Small intestine (tissue), 7 donors: ENCODE measurements around the gene TCF25. TPM values are rescaled to one million over a fixed set of nuclear protein-coding genes. Genes with fewer than 3 reads are reported as not detected.
"Not testable (repeated sequence)": the region's sequence is repeated elsewhere in the genome, so short reads cannot be mapped to it uniquely, and the experiment has no call there.

Experiments used
- DNase-seq, 2 donors: peaks; one replicate each; pipeline versions ENCODE4 v3.0.0 to v3.0.0-alpha.2; 2013
- FAIRE-seq: peaks from 2 replicates; lab custom pipeline; 2012; peaks lifted over from hg19 to GRCh38; lab: Jason Lieb, UNC
- H3K27ac ChIP-seq, 3 donors: one replicate each; pipeline ENCODE4 v1.5.1; 2013; ENCODE audit warnings: low read length in 2 of 3, mild to moderate bottlenecking in 2 of 3, control low read depth in 1 of 3, inconsistent platforms in 1 of 3, low read depth in 1 of 3, moderate library complexity in 1 of 3
- H3K27me3 ChIP-seq, 3 donors: one replicate each; pipeline ENCODE4 v1.6.1; 2013; ENCODE audit warnings: low read length in 3 of 3, inconsistent platforms in 1 of 3; ENCODE audit not compliant: control insufficient read depth in 3 of 3, insufficient read depth in 3 of 3
- H3K36me3 ChIP-seq, 3 donors: one replicate each; pipeline ENCODE4 v1.6.1; 2013; ENCODE audit warnings: low read length in 3 of 3, inconsistent platforms in 1 of 3, low read depth in 1 of 3, mild to moderate bottlenecking in 1 of 3, moderate library complexity in 1 of 3; ENCODE audit not compliant: control insufficient read depth in 3 of 3, insufficient read depth in 2 of 3
- H3K4me1 ChIP-seq, 3 donors: one replicate each; pipeline ENCODE4 v1.6.1; 2013; ENCODE audit warnings: low read length in 2 of 3, inconsistent platforms in 1 of 3, low read depth in 1 of 3, mild to moderate bottlenecking in 1 of 3, moderate library complexity in 1 of 3; ENCODE audit not compliant: control insufficient read depth in 3 of 3, insufficient read depth in 2 of 3
- H3K4me3 ChIP-seq, 3 donors: one replicate each; pipeline ENCODE4 v1.5.1; 2013; ENCODE audit warnings: low read length in 3 of 3, control low read depth in 1 of 3, inconsistent platforms in 1 of 3, low read depth in 1 of 3, mild to moderate bottlenecking in 1 of 3, moderate library complexity in 1 of 3
- H3K9me3 ChIP-seq, 2 donors: one replicate each; pipeline ENCODE4 v1.6.1; 2013; ENCODE audit warnings: low read depth in 1 of 2, low read length in 1 of 2; ENCODE audit not compliant: control insufficient read depth in 2 of 2, insufficient read depth in 1 of 2
- WGBS, 3 donors: extraction: QIAGEN DNeasy Blood & Tissue Kit; methylation state at CpG; one replicate each; pipeline ENCODE4 v1.1.7; 2013; 5-methylcytosine and 5-hydroxymethylcytosine counted together
- polyA plus RNA-seq, 4 donors: library from polyadenylated mRNA; stranded (reverse) in 3 of 4; unstranded in 1 of 4; fragments of 200-250 nt in 3 of 4; fragments of 120-200 nt in 1 of 4; gene quantifications; one replicate each; pipeline versions ENCODE4 v1.2.1 to v1.2.3, GENCODE V29; 2013
- donor health status: healthy with polysubstance abuse.
- donor health status: control.
- donor health status: control.
- donor health status: Bipolar disorder and iron deficiency.
- donor health status: healthy.

The TCF25 gene
- polyA plus RNA-seq, 4 donors, result 123 to 356 (median 167) TPM

DNA sequence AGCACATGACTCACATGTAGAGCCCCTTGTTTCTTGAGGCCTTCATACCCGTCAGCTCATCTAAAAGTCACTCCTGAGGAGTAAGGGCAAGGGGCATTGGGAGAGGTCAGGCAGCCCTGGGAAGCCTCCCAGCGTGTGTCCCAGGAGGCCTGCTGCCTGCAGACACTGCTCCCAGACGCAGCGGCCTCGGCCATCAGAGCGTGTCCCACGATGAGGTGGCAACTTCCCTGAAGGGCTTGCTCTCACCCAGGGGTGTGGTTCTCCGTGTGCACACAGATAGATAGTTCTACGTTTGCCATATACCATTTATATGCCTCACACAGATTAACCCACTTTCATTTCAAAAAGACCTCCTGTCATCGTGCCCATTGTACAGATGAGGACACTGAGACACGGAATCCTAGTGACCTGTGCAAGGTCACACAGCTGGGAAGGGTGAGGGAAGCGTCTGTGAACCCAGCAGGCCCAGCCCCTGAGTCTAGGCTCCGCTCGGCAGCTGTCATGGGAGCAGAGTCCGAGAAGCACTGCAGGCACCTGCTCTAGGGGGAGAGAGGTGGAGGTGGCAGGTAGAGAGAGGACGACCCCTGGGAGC lies 58.0 kb downstream of the TCF25 start:
- 68 to 77% (median 70%) methylated on average over 16 of the region's 16 CpGs for WGBS, 3 donors
- Histone ChIP-seq H3K36me3 (peaks cover 0 to 2% (median 0%) of the 10 kb centered on the region in 3 donors), H3K4me3 (no peak overlapping the region), H3K4me1 (no peaks in the 10 kb centered on the region), H3K9me3 (no peaks in the 10 kb centered on the region), H3K27me3 (peaks cover 0 to 1% (median 0%) of the 10 kb centered on the region in 3 donors), H3K27ac (no peak overlapping the region)
- FAIRE-seq (no peak), DNase-seq (no peak)

DNA sequence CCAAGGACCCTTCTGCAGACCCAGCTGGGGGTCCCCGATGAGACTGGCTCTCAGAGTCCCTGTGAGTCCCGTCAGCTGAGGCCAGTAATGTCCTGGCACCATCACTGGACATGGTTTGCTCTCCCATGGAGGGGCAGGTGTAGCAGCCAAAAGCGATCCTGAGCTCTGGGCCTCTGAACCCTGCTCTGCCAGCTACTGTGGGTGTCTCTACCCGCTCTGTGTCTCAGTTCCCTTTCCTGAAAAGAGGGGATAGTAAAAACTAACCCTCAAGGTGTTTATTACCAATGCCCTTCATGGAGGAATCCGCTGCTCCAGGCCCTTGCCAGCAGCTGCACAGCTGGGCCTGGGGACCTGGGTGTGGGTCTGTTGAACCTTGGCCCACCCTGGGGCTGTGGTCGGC lies 58.6 kb downstream of the TCF25 start:
- no peaks in the 10 kb centered on the region for H3K4me1 ChIP-seq
- no peak overlapping the region for H3K27ac ChIP-seq
- 78 to 86% (median 81%) methylated on average over 6 of the region's 6 CpGs for WGBS, 3 donors
- no peak for FAIRE-seq
- H3K27me3 ChIP-seq, result no peaks in the 10 kb centered on the region
- H3K36me3 ChIP-seq, result peaks cover 0 to 2% (median 0%) of the 10 kb centered on the region in 3 donors
- H3K4me3 ChIP-seq, result no peak overlapping the region
- H3K9me3 ChIP-seq, result no peaks in the 10 kb centered on the region
- no peak for DNase-seq

DNA sequence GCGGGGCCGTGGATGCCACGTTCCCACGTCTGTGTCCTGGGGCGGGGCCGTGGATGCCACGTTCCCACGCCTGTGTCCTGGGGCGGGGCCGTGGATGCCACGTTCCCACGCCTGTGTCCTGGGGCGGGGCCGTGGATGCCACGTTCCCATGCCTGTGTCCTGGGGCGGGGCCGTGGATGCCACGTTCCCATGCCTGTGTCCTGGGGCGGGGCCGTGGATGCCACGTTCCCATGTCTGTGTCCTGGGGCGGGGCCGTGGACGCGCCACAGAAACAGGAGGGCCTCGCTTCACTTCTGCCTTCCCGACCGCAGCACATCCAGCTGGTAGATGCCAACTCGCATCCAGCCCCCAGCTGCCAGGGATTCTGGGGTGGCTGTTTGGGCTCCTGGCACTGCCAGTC lies 60.6 kb downstream of the TCF25 start:
- WGBS, 3 donors, result 94 to 97% (median 94%) methylated on average over 11 to 29 of the region's 29 CpGs
- H3K4me3 ChIP-seq, H3K36me3 ChIP-seq, FAIRE-seq, H3K27me3 ChIP-seq, H3K9me3 ChIP-seq, H3K27ac ChIP-seq, H3K4me1 ChIP-seq, DNase-seq: not testable (repeated sequence)

DNA sequence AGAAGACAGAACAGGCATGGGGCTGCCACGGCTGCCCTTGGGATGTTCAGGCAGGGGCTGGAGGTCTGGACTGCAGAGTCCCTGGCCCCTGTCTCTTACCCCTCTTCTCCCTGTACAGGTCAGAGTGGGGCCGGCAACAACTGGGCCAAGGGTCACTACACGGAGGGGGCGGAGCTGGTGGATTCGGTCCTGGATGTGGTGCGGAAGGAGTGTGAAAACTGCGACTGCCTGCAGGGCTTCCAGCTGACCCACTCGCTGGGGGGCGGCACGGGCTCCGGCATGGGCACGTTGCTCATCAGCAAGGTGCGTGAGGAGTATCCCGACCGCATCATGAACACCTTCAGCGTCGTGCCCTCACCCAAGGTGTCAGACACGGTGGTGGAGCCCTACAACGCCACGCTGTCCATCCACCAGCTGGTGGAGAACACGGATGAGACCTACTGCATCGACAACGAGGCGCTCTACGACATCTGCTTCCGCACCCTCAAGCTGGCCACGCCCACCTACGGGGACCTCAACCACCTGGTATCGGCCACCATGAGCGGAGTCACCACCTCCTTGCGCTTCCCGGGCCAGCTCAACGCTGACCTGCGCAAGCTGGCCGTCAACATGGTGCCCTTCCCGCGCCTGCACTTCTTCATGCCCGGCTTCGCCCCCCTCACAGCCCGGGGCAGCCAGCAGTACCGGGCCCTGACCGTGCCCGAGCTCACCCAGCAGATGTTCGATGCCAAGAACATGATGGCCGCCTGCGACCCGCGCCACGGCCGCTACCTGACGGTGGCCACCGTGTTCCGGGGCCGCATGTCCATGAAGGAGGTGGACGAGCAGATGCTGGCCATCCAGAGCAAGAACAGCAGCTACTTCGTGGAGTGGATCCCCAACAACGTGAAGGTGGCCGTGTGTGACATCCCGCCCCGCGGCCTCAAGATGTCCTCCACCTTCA lies 61.5 kb downstream of the TCF25 start:
- Histone ChIP-seq H3K4me1 (no peaks in the 10 kb centered on the region), H3K27me3 (no peaks in the 10 kb centered on the region), H3K36me3 (peaks cover 0 to 2% (median 0%) of the 10 kb centered on the region in 3 donors), H3K4me3 (no peak overlapping the region), H3K27ac (no peak overlapping the region), H3K9me3 (no peaks in the 10 kb centered on the region)
- 93 to 95% (median 94%) methylated on average over 61 of the region's 61 CpGs for WGBS, 3 donors
- FAIRE-seq, result no peak
- DNase-seq, result no peak

DNA sequence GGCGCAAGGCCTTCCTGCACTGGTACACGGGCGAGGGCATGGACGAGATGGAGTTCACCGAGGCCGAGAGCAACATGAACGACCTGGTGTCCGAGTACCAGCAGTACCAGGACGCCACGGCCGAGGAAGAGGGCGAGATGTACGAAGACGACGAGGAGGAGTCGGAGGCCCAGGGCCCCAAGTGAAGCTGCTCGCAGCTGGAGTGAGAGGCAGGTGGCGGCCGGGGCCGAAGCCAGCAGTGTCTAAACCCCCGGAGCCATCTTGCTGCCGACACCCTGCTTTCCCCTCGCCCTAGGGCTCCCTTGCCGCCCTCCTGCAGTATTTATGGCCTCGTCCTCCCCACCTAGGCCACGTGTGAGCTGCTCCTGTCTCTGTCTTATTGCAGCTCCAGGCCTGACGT lies 62.2 kb downstream of the TCF25 start:
- DNase-seq, H3K4me3 ChIP-seq, H3K9me3 ChIP-seq, H3K36me3 ChIP-seq, H3K27ac ChIP-seq, H3K27me3 ChIP-seq, FAIRE-seq, H3K4me1 ChIP-seq: not testable (repeated sequence)
- WGBS, 3 donors, result 85 to 90% (median 88%) methylated on average over 20 to 27 of the region's 27 CpGs

DNA sequence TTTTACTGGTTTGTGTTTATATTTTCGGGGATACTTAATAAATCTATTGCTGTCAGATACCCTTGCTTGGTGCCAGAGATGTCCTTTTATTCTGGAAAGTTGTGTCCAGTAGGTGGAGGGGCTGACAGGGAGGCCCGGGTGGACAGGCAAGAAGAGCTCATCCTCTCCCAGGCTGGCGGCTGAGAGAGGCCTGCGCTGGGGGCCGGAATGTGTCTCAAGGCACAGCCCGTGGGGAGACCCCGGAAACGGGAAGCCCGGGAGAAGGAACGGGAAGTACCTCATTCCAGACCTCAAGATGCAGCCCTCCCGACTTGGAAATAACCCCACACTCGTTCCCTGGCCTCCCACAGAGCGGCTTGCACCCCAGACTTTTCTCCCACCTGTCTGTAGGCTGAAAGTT lies 62.6 kb downstream of the TCF25 start:
- Histone ChIP-seq H3K27me3 (no peaks in the 10 kb centered on the region), H3K36me3 (peaks cover 0 to 2% (median 0%) of the 10 kb centered on the region in 3 donors), H3K4me3 (no peak overlapping the region), H3K27ac (no peak overlapping the region), H3K9me3 (no peaks in the 10 kb centered on the region), H3K4me1 (no peaks in the 10 kb centered on the region)
- DNase-seq (no peak), FAIRE-seq (no peak)
- WGBS, 3 donors, result 75 to 80% (median 79%) methylated on average over 13 of the region's 13 CpGs

DNA sequence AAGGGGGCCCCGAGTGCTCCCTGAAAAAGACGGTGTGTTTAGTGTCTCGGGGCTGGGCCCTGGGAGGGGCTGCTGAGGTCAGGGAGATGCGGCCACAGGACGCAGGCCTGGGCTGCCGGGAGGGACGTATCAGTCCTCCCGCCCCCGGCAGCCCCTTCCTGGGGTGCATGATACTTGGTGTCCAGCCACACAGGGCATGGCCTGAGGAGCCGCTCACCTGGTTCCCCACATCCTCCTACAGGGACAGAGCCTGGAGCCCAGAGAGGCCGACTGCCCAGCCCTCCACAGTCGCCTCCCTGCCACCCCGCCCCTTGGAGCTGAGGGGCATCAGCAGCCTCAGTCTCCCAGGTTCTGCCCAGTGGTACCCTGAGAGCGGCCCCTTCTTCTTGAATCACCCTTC lies 63.1 kb downstream of the TCF25 start:
- Histone ChIP-seq H3K4me1 (no peaks in the 10 kb centered on the region), H3K36me3 (peaks cover 0 to 2% (median 0%) of the 10 kb centered on the region in 3 donors), H3K27me3 (no peaks in the 10 kb centered on the region), H3K27ac (no peak overlapping the region), H3K4me3 (no peak overlapping the region), H3K9me3 (no peaks in the 10 kb centered on the region)
- no peak for FAIRE-seq
- DNase-seq, result no peak
- 88 to 93% (median 90%) methylated on average over 14 of the region's 14 CpGs for WGBS, 3 donors

DNA sequence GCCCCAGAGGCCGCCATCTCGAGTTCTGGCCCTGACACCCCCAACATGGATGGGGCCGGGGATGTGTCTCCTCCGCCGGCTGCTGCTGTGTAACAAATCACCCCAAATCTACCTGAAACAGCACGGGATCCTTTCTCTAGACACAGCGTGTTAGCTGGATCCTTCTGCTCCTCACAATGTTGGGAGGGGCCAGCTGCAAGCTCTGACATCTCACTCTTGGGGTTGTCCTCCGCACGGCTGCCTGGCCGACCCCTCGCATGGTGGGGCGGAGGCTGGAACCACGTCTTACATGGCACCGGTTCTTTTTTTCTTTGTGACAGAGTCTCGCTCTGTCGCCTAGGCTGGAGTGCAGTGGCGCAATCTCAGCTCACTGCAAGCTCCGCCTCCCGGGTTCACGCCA lies 63.6 kb downstream of the TCF25 start:
- FAIRE-seq (no peak), DNase-seq (no peak)
- Histone ChIP-seq H3K4me1 (no peaks in the 10 kb centered on the region), H3K27me3 (no peaks in the 10 kb centered on the region), H3K27ac (no peak overlapping the region), H3K4me3 (no peak overlapping the region), H3K9me3 (no peaks in the 10 kb centered on the region), H3K36me3 (peaks cover 0 to 2% (median 0%) of the 10 kb centered on the region in 3 donors)
- 86 to 92% (median 90%) methylated on average over 17 to 20 of the region's 20 CpGs for WGBS, 3 donors
